K562 (cell line): Measurements from ENCODE around the gene ZNF438. TPM values are rescaled to one million over a fixed set of nuclear protein-coding genes. Genes with fewer than 3 reads are reported as not detected.

ENCODE experiments used
- ATAC-seq: fragments of 200-7000 bp; cut with Tn5 transposase; 3 replicates; pipeline ENCODE4 v1.9.1; 2020; ENCODE audit warnings: moderate library complexity
- BruUV-seq: library from RNA; stranded (reverse); fragments of 400-500 nt; replicated peaks from 2 replicates; lab custom pipeline; 2021; lab: Mats Ljungman, UMichigan
- CTCF ChIA-PET: fragments of 300-600 bp; formaldehyde crosslinking; extraction: SDS; loops from one replicate; lab custom pipeline; 2021; ENCODE audit warnings: low intra/inter-chr PET ratio; lab: Yijun Ruan, JAX
- POLR2A ChIA-PET: fragments of 300-600, 350-650 bp; sonication (Branson Sonifier 250); formaldehyde crosslinking; extraction: SDS; loops from one replicate; lab custom pipeline; 2021; ENCODE audit warnings: antibody characterized with exemption, inconsistent platforms; lab: Yijun Ruan, JAX
- DNase-seq, 4 experiments: peaks; one replicate each; pipeline versions ENCODE4 v3.0.0 to v3.0.0-alpha.2; 2011 to 2018; ENCODE audit warnings: low spot score in 3 of 4, mixed read lengths in 3 of 4; ENCODE audit errors: extremely low read depth in 1 of 4
- FAIRE-seq: peaks from 2 replicates; lab custom pipeline; 2011; peaks lifted over from hg19 to GRCh38; lab: Jason Lieb, UNC
- H2AFZ ChIP-seq: 2 replicates; pipeline ENCODE4 v1.6.0; 2011; ENCODE audit warnings: low read depth, low read length, control low read depth, inconsistent platforms
- H3K27ac ChIP-seq: fragments of 200-600 bp; 3 replicates; pipeline ENCODE4 v1.8.0; 2011; ENCODE audit warnings: low read depth, mild to moderate bottlenecking, control low read depth, inconsistent platforms, low read length, moderate library complexity, mixed read lengths; ENCODE audit errors: extremely low read depth
- H3K27me3 ChIP-seq, 2 experiments: fragments of 300-600 bp in 1 of 2; 2 replicates in 1 of 2; 3 replicates in 1 of 2; pipeline versions ENCODE4 v1.6.0 to v1.8.0; 2011; ENCODE audit warnings: inconsistent platforms in 2 of 2, low read length in 2 of 2, mild to moderate bottlenecking in 1 of 2, mixed read lengths in 1 of 2, moderate library complexity in 1 of 2; ENCODE audit not compliant: control insufficient read depth in 2 of 2, insufficient read depth in 2 of 2
- H3K36me3 ChIP-seq: fragments of 300-600 bp; 3 replicates; pipeline ENCODE4 v1.8.0; 2011; ENCODE audit warnings: mild to moderate bottlenecking, low read length, inconsistent platforms; ENCODE audit not compliant: control insufficient read depth, insufficient read depth
- H3K4me1 ChIP-seq, 2 experiments: fragments of 200-600 bp in 1 of 2; replicated peaks in 1 of 2; 2 replicates in 1 of 2; 3 replicates in 1 of 2; pipeline versions ENCODE4 v1.5.1 to v1.8.0; 2011; ENCODE audit warnings: inconsistent platforms in 2 of 2, low read length in 2 of 2, mild to moderate bottlenecking in 1 of 2, mixed read lengths in 1 of 2, moderate library complexity in 1 of 2; ENCODE audit not compliant: control insufficient read depth in 2 of 2, insufficient read depth in 2 of 2
- H3K4me2 ChIP-seq: 2 replicates; pipeline ENCODE4 v1.6.1; 2011; ENCODE audit warnings: low read length, control low read depth, inconsistent platforms, mixed read lengths; ENCODE audit not compliant: insufficient read depth
- H3K4me3 ChIP-seq: fragments of 200-600 bp; sonication (generic), shearing (Covaris generic); 2 replicates; pipeline ENCODE4 v1.5.1; 2016; ENCODE audit warnings: control low read depth, inconsistent platforms
- H3K79me2 ChIP-seq: fragments of 200-600 bp; 3 replicates; pipeline ENCODE4 v1.8.0; 2011; ENCODE audit warnings: low read length, inconsistent platforms; ENCODE audit not compliant: control insufficient read depth, insufficient read depth
- H3K9ac ChIP-seq, 2 experiments: 2 replicates each; pipeline versions ENCODE4 v1.6.0 to v1.6.1; 2011; ENCODE audit warnings: low read depth in 2 of 2, low read length in 2 of 2, control low read depth in 1 of 2, inconsistent platforms in 1 of 2, mild to moderate bottlenecking in 1 of 2, mixed read lengths in 1 of 2; ENCODE audit not compliant: insufficient read depth in 1 of 2
- H3K9me1 ChIP-seq: one replicate; pipeline ENCODE4 v1.6.0; 2011; ENCODE audit warnings: inconsistent platforms, mild to moderate bottlenecking, low read length, moderate library complexity; ENCODE audit not compliant: control insufficient read depth, insufficient read depth
- H3K9me3 ChIP-seq: replicated peaks from 2 replicates; pipeline ENCODE4 v1.5.1; 2011; ENCODE audit warnings: low read depth, low read length, inconsistent platforms; ENCODE audit not compliant: control insufficient read depth, insufficient read depth
- H4K20me1 ChIP-seq: replicated peaks from 2 replicates; pipeline ENCODE4 v1.6.1; 2011; ENCODE audit warnings: low read length, inconsistent platforms, mixed read lengths; ENCODE audit not compliant: control insufficient read depth, insufficient read depth
- BACH1 ChIP-seq: fragments of 200-800 bp; sonication (Bioruptor generic); IDR thresholded peaks from 2 replicates; pipeline ENCODE4 v1.6.1; 2016; ENCODE audit warnings: missing genetic modification characterization, missing compliant biosample characterization
- BRCA1 ChIP-seq, 2 experiments: fragments of 450-650 bp in 1 of 2; sonication (generic) in 1 of 2; formaldehyde crosslinking in 1 of 2; IDR thresholded peaks; 2 replicates each; pipeline versions ENCODE4 v1.5.0 to v1.6.1; 2017 to 2020; ENCODE audit warnings: mild to moderate bottlenecking in 1 of 2, missing genetic modification reagents in 1 of 2
- CHD1 ChIP-seq: fragments of 200-600 bp; sonication (generic); IDR thresholded peaks from one replicate; pipeline ENCODE4 v1.6.1; 2012; ENCODE audit warnings: mild to moderate bottlenecking, moderate library complexity, low read length, inconsistent platforms
- IRF2 ChIP-seq: sonication (generic); formaldehyde crosslinking; IDR thresholded peaks from 2 replicates; pipeline ENCODE4 v1.8.1; 2022; ENCODE audit warnings: mild to moderate bottlenecking, missing genetic modification reagents
- MEIS2 ChIP-seq: fragments of 450-650 bp; IDR thresholded peaks from 2 replicates; pipeline ENCODE4 v1.6.1; 2014; ENCODE audit warnings: mild to moderate bottlenecking; ENCODE audit not compliant: partially characterized antibody
- PHTF2 ChIP-seq: fragments of 250-450 bp; sonication (Bioruptor Pico); IDR thresholded peaks from 2 replicates; pipeline ENCODE4 v1.5.0; 2021; ENCODE audit warnings: mild to moderate bottlenecking
- SAFB2 ChIP-seq: fragments of 200-400 bp; formaldehyde crosslinking; IDR thresholded peaks from 2 replicates; pipeline ENCODE4 v1.6.1; 2018; ENCODE audit warnings: borderline replicate concordance, low read length, low read depth, moderate library complexity; ENCODE audit not compliant: severe bottlenecking
- SMAD3 ChIP-seq: fragments of 450-650 bp; formaldehyde crosslinking; conservative IDR thresholded peaks from 2 replicates; pipeline ENCODE4 v1.4.0; 2020; ENCODE audit warnings: mild to moderate bottlenecking
- ZFP1 ChIP-seq: fragments of 450-650 bp; formaldehyde crosslinking; IDR thresholded peaks from 2 replicates; pipeline ENCODE4 v1.4.0; 2020; ENCODE audit warnings: mild to moderate bottlenecking, mixed read lengths
- ZNF239 ChIP-seq: fragments of 250-450 bp; sonication (Bioruptor Pico); IDR thresholded peaks from 2 replicates; pipeline ENCODE4 v1.4.0; 2020; ENCODE audit warnings: mild to moderate bottlenecking
- ZNF444 ChIP-seq: fragments of 250-450 bp; sonication (Bioruptor Pico); IDR thresholded peaks from 2 replicates; pipeline ENCODE4 v1.4.0; 2020; ENCODE audit warnings: mild to moderate bottlenecking, moderate library complexity
- WGBS: fragments of 100-300 bp; shearing (Covaris generic); methylation state at CpG from one replicate; pipeline ENCODE4 v1.1.6; 2016; ENCODE audit warnings: low coverage, mixed read lengths; ENCODE audit not compliant: insufficient coverage; ENCODE audit errors: missing lambda C conversion rate; 5-methylcytosine and 5-hydroxymethylcytosine counted together
- in situ Hi-C: fragments of 300-500 bp; cut with MboI; formaldehyde crosslinking; loops from 4 replicates; pipeline ENCODE4 v1.15.0; 2018; ENCODE audit warnings: inconsistent platforms, mixed read lengths
- intact Hi-C: fragments of 100-400 bp; cut with micrococcal nuclease; formaldehyde crosslinking; loops from 2 replicates; pipeline ENCODE4 v1.14.2; 2022
- polyA plus RNA-seq, 8 experiments: library from polyadenylated mRNA; depleted of rRNA in 4 of 8; stranded (reverse) in 5 of 8; unstranded in 3 of 8; fragments of >200 nt; fragmentation: Nextera tagmentation in 2 of 8; fragmentation: Illumina TruSeq in 1 of 8; extraction: Ambion mirVana in 2 of 8; extraction: Trizol in 1 of 8; gene quantifications; 2 replicates each; pipeline versions ENCODE4 v1.2.1 to v1.2.3, GENCODE V29; 2011 to 2014; ENCODE audit warnings: inconsistent platforms in 1 of 8, missing spikeins in 1 of 8
- total RNA-seq, 7 experiments: library from RNA; depleted of rRNA in 6 of 7; stranded (reverse); fragments of >200 nt in 6 of 7; fragmentation: Illumina TruSeq in 2 of 7; extraction: Trizol in 2 of 7; gene quantifications; 2 replicates each; pipeline versions ENCODE4 v1.2.1 to v1.2.3, GENCODE V29; 2011 to 2021; ENCODE audit warnings: low replicate concordance in 1 of 7
- TF ChIP-seq, protein P1 (sequence below): IDR thresholded peaks from 3 replicates; pipeline ENCODE4 v1.6.1; 2011; ENCODE audit warnings: borderline replicate concordance, mild to moderate bottlenecking, moderate library complexity; ENCODE audit not compliant: insufficient read length; ENCODE audit errors: extremely low read depth
- TF ChIP-seq, protein P2 (sequence below): IDR thresholded peaks from 2 replicates; pipeline ENCODE4 v1.6.1; 2011; ENCODE audit not compliant: insufficient read length; ENCODE audit errors: extremely low read depth
- TF ChIP-seq, protein P3 (sequence below): fragments of 250-450 bp; sonication (Bioruptor Pico); IDR thresholded peaks from 2 replicates; pipeline ENCODE4 v1.5.0; 2020; ENCODE audit warnings: mild to moderate bottlenecking, borderline replicate concordance
- TF ChIP-seq, protein P4 (sequence below), 2 experiments: fragments of 250-450 bp in 1 of 2; fragments of 450-650 bp in 1 of 2; sonication (Bioruptor Pico) in 1 of 2; IDR thresholded peaks; 2 replicates each; pipeline versions ENCODE4 v1.6.1 to v1.8.0; 2016 to 2021; ENCODE audit warnings: mild to moderate bottlenecking in 2 of 2, moderate library complexity in 2 of 2, missing compliant biosample characterization in 1 of 2, missing genetic modification characterization in 1 of 2

The ZNF438 gene
- total and polyA plus RNA-seq, 9 of the 15 experiments (the other 6 are each of a cell fraction or from before 2014, with no cell fraction given), result 0.45 to 1.5 (median 0.91) TPM

DNA sequence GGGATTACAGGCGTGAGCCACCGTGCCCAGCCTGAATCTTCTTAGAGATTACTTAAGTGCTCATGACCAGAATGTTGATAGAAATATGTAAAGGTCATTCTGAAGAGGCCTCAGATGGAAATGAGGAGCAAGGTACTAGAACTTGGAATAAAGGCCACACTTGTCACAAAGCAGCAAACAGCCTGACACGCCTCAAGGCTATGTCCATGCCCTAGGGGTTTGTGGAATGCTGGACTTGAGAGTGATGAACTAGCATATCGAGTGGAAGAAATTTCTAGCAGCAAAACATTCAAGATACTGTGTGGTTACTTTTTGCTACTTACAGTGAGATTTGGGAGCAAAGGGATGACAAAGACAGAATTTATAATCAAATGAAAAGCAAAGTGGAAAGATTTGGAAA lies 39.0 kb downstream of the ZNF438 start:
- H3K27me3 ChIP-seq, result no peaks in the 10 kb centered on the region
- FAIRE-seq, result no peak
- intact Hi-C loops (no loop called here), in situ Hi-C loops (no loop called here)
- H3K4me2 ChIP-seq, result no peak overlapping the region
- 4% methylated on average over 4 of the region's 4 CpGs for WGBS
- no peaks in the 10 kb centered on the region for H3K4me1 ChIP-seq
- no peak overlapping the region for H3K27ac ChIP-seq
- DNase-seq, result no peak
- no peaks in the 10 kb centered on the region for H3K79me2 ChIP-seq
- H3K9me3 ChIP-seq, result no peaks in the 10 kb centered on the region
- H2AFZ ChIP-seq, result no peak overlapping the region
- no TSS peak for BruUV-seq
- H3K36me3 ChIP-seq, result no peaks in the 10 kb centered on the region
- no peak overlapping the region for H3K4me3 ChIP-seq
- no peak overlapping the region for H3K9ac ChIP-seq
- POLR2A ChIA-PET, result no interaction called here
- TF ChIP-seq, protein P1, sequence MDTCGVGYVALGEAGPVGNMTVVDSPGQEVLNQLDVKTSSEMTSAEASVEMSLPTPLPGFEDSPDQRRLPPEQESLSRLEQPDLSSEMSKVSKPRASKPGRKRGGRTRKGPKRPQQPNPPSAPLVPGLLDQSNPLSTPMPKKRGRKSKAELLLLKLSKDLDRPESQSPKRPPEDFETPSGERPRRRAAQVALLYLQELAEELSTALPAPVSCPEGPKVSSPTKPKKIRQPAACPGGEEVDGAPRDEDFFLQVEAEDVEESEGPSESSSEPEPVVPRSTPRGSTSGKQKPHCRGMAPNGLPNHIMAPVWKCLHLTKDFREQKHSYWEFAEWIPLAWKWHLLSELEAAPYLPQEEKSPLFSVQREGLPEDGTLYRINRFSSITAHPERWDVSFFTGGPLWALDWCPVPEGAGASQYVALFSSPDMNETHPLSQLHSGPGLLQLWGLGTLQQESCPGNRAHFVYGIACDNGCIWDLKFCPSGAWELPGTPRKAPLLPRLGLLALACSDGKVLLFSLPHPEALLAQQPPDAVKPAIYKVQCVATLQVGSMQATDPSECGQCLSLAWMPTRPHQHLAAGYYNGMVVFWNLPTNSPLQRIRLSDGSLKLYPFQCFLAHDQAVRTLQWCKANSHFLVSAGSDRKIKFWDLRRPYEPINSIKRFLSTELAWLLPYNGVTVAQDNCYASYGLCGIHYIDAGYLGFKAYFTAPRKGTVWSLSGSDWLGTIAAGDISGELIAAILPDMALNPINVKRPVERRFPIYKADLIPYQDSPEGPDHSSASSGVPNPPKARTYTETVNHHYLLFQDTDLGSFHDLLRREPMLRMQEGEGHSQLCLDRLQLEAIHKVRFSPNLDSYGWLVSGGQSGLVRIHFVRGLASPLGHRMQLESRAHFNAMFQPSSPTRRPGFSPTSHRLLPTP, result no peak
- TF ChIP-seq MEIS2 (no peak), BACH1 (tag) (no peak), ZFP1 (CRISPR knock-in tag) (no peak), BRCA1 (IDR thresholded peaks at IDR 0.05) (no peak), BRCA1 (CRISPR knock-in tag; IDR thresholded peaks at IDR 0.05) (no peak), CHD1 (no peak), SMAD3 (CRISPR knock-in tag) (no peak), IRF2 (CRISPR knock-in tag) (no peak), PHTF2 (CRISPR knock-in tag) (no peak), SAFB2 (no peak), ZNF444 (CRISPR knock-in tag) (no peak), ZNF239 (CRISPR knock-in tag) (no peak)
- TF ChIP-seq, protein P2, sequence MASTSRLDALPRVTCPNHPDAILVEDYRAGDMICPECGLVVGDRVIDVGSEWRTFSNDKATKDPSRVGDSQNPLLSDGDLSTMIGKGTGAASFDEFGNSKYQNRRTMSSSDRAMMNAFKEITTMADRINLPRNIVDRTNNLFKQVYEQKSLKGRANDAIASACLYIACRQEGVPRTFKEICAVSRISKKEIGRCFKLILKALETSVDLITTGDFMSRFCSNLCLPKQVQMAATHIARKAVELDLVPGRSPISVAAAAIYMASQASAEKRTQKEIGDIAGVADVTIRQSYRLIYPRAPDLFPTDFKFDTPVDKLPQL, result no peak
- TF ChIP-seq, protein P3, sequence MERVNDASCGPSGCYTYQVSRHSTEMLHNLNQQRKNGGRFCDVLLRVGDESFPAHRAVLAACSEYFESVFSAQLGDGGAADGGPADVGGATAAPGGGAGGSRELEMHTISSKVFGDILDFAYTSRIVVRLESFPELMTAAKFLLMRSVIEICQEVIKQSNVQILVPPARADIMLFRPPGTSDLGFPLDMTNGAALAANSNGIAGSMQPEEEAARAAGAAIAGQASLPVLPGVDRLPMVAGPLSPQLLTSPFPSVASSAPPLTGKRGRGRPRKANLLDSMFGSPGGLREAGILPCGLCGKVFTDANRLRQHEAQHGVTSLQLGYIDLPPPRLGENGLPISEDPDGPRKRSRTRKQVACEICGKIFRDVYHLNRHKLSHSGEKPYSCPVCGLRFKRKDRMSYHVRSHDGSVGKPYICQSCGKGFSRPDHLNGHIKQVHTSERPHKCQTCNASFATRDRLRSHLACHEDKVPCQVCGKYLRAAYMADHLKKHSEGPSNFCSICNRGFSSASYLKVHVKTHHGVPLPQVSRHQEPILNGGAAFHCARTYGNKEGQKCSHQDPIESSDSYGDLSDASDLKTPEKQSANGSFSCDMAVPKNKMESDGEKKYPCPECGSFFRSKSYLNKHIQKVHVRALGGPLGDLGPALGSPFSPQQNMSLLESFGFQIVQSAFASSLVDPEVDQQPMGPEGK (CRISPR knock-in tag), result no peak
- TF ChIP-seq, protein P4, sequence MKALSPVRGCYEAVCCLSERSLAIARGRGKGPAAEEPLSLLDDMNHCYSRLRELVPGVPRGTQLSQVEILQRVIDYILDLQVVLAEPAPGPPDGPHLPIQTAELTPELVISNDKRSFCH (CRISPR knock-in tag; IDR thresholded peaks at IDR 0.05), result no peak
- TF ChIP-seq, protein P4 (tag; IDR thresholded peaks at IDR 0.05), result no peak
- TF ChIP-seq, all 486 proteins: peak for 0
- Histone ChIP-seq H3K9me1 (no peaks in the 10 kb centered on the region), H4K20me1 (no peaks in the 10 kb centered on the region)
- no peak for ATAC-seq
- CTCF ChIA-PET, result no interaction called here
